K562 (cell line): ENCODE data around the gene COL11A2. TPM values are rescaled to one million over a fixed set of nuclear protein-coding genes. Genes with fewer than 3 reads are reported as not detected.
A peak's percentile ranks its signal among the peaks of the same experiment; 100 is the strongest.

ENCODE experiments used
- ARID3A ChIP-seq: IDR thresholded peaks from 2 replicates; pipeline ENCODE4 v1.6.1; 2012; ENCODE audit warnings: low read depth, low read length, improper control_type of control experiment, borderline replicate concordance
- GTF2E2 ChIP-seq: fragments of 200-800 bp; sonication (Bioruptor generic); IDR thresholded peaks from 2 replicates; pipeline ENCODE4 v1.6.1; 2016; ENCODE audit warnings: missing genetic modification characterization, missing compliant biosample characterization
- RFX1 ChIP-seq: fragments of 450-650 bp; IDR thresholded peaks from 2 replicates; pipeline ENCODE4 v1.6.1; 2016; ENCODE audit warnings: mild to moderate bottlenecking, moderate library complexity
- SMC3 ChIP-seq: conservative IDR thresholded peaks from 2 replicates; pipeline ENCODE4 v1.6.1; 2011; ENCODE audit warnings: low read depth, low read length, improper control_type of control experiment; ENCODE audit not compliant: insufficient read depth
- polyA plus RNA-seq, 8 experiments: library from polyadenylated mRNA; depleted of rRNA in 4 of 8; stranded (reverse) in 5 of 8; unstranded in 3 of 8; fragments of >200 nt; fragmentation: Nextera tagmentation in 2 of 8; fragmentation: Illumina TruSeq in 1 of 8; extraction: Ambion mirVana in 2 of 8; extraction: Trizol in 1 of 8; gene quantifications; 2 replicates each; pipeline versions ENCODE4 v1.2.1 to v1.2.3, GENCODE V29; 2011 to 2014; ENCODE audit warnings: inconsistent platforms in 1 of 8, missing spikeins in 1 of 8
- total RNA-seq, 7 experiments: library from RNA; depleted of rRNA in 6 of 7; stranded (reverse); fragments of >200 nt in 6 of 7; fragmentation: Illumina TruSeq in 2 of 7; extraction: Trizol in 2 of 7; gene quantifications; 2 replicates each; pipeline versions ENCODE4 v1.2.1 to v1.2.3, GENCODE V29; 2011 to 2021; ENCODE audit warnings: low replicate concordance in 1 of 7
- TF ChIP-seq, protein P1 (sequence below), 2 experiments: fragments of 450-650 bp; formaldehyde crosslinking in 1 of 2; IDR thresholded peaks; 2 replicates each; pipeline versions ENCODE4 v1.4.0 to v1.6.1; 2014 to 2020; ENCODE audit warnings: mild to moderate bottlenecking in 2 of 2, borderline replicate concordance in 1 of 2, low read depth in 1 of 2

COL11A2 gene
- total and polyA plus RNA-seq, 9 of the 15 experiments (the other 6 are each of a cell fraction or from before 2014, with no cell fraction given): 0.04 to 0.35 (median 0.09) TPM; not detected in 1

- TF ChIP-seq, protein P1, sequence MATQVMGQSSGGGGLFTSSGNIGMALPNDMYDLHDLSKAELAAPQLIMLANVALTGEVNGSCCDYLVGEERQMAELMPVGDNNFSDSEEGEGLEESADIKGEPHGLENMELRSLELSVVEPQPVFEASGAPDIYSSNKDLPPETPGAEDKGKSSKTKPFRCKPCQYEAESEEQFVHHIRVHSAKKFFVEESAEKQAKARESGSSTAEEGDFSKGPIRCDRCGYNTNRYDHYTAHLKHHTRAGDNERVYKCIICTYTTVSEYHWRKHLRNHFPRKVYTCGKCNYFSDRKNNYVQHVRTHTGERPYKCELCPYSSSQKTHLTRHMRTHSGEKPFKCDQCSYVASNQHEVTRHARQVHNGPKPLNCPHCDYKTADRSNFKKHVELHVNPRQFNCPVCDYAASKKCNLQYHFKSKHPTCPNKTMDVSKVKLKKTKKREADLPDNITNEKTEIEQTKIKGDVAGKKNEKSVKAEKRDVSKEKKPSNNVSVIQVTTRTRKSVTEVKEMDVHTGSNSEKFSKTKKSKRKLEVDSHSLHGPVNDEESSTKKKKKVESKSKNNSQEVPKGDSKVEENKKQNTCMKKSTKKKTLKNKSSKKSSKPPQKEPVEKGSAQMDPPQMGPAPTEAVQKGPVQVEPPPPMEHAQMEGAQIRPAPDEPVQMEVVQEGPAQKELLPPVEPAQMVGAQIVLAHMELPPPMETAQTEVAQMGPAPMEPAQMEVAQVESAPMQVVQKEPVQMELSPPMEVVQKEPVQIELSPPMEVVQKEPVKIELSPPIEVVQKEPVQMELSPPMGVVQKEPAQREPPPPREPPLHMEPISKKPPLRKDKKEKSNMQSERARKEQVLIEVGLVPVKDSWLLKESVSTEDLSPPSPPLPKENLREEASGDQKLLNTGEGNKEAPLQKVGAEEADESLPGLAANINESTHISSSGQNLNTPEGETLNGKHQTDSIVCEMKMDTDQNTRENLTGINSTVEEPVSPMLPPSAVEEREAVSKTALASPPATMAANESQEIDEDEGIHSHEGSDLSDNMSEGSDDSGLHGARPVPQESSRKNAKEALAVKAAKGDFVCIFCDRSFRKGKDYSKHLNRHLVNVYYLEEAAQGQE (IDR thresholded peaks at IDR 0.05; ENCODE audit: borderline replicate concordance): peak; percentile 60; the same call in 1 of the 2 replicates
- TF ChIP-seq, protein P1 (CRISPR knock-in tag; IDR thresholded peaks at IDR 0.05; ENCODE audit: low read depth): no peak
- peak; percentile 93 for TF ChIP-seq ARID3A
- TF ChIP-seq GTF2E2 (tag): no peak
- peak; percentile 20; the same call in 1 of the 2 replicates for TF ChIP-seq RFX1
- peak; percentile 67 for TF ChIP-seq SMC3
These were observed 73.6 kb downstream of the COL11A2 start (continued) for GRCh38 chr6:33118525-33119123.
